Calu3 (cell line): Measurements from ENCODE around the gene DNM2. TPM values are rescaled to one million over a fixed set of nuclear protein-coding genes. Genes with fewer than 3 reads are reported as not detected.

Source experiments
- BruUV-seq: library from RNA; stranded (reverse); fragments of 400-500 nt; replicated peaks from 2 replicates; lab custom pipeline; 2021; lab: Mats Ljungman, UMichigan
- CTCF ChIA-PET: fragments of 300-600 bp; sonication (Branson Sonifier 250); formaldehyde crosslinking; loops from one replicate; lab custom pipeline; 2022; ENCODE audit warnings: antibody characterized with exemption; lab: Charles Lee
- DNase-seq: peaks from one replicate; pipeline ENCODE4 v3.0.0; 2022
- H3K27ac Mint-ChIP-seq: one replicate; pipeline ENCODE4 v1.8.0; 2022; ENCODE audit warnings: mixed read lengths; ENCODE audit not compliant: unreplicated experiment
- H3K27me3 Mint-ChIP-seq: one replicate; pipeline ENCODE4 v1.8.0; 2022; ENCODE audit warnings: mixed read lengths; ENCODE audit not compliant: unreplicated experiment
- H3K36me3 Mint-ChIP-seq: one replicate; pipeline ENCODE4 v1.8.0; 2022; ENCODE audit warnings: mild to moderate bottlenecking, moderate library complexity, mixed read lengths; ENCODE audit not compliant: insufficient read depth, unreplicated experiment
- H3K4me1 Mint-ChIP-seq: one replicate; pipeline ENCODE4 v1.8.0; 2022; ENCODE audit warnings: mild to moderate bottlenecking, low read depth, mixed read lengths; ENCODE audit not compliant: unreplicated experiment
- H3K4me3 Mint-ChIP-seq: one replicate; pipeline ENCODE4 v1.8.0; 2022; ENCODE audit warnings: mild to moderate bottlenecking, low read depth, moderate library complexity, mixed read lengths; ENCODE audit not compliant: unreplicated experiment
- H3K9me3 Mint-ChIP-seq: one replicate; pipeline ENCODE4 v1.8.0; 2022; ENCODE audit warnings: low read depth, mixed read lengths; ENCODE audit not compliant: unreplicated experiment
- intact Hi-C: fragments of 100-400 bp; cut with micrococcal nuclease; formaldehyde crosslinking; loops from one replicate; pipeline ENCODE4 v1.10.0; 2022; ENCODE audit not compliant: unreplicated experiment
- total RNA-seq: library from RNA; stranded (reverse); gene quantifications from 2 replicates; pipeline ENCODE4 v1.2.3, GENCODE V29; 2022
- TF ChIP-seq, protein P1 (sequence below): fragments of 200-600 bp; IDR thresholded peaks from one replicate; pipeline ENCODE4 v1.8.0; 2022; ENCODE audit warnings: antibody characterized with exemption; ENCODE audit not compliant: unreplicated experiment

Gene DNM2
- total RNA-seq, 1 experiment from 2014 or later = 126 TPM

DNA sequence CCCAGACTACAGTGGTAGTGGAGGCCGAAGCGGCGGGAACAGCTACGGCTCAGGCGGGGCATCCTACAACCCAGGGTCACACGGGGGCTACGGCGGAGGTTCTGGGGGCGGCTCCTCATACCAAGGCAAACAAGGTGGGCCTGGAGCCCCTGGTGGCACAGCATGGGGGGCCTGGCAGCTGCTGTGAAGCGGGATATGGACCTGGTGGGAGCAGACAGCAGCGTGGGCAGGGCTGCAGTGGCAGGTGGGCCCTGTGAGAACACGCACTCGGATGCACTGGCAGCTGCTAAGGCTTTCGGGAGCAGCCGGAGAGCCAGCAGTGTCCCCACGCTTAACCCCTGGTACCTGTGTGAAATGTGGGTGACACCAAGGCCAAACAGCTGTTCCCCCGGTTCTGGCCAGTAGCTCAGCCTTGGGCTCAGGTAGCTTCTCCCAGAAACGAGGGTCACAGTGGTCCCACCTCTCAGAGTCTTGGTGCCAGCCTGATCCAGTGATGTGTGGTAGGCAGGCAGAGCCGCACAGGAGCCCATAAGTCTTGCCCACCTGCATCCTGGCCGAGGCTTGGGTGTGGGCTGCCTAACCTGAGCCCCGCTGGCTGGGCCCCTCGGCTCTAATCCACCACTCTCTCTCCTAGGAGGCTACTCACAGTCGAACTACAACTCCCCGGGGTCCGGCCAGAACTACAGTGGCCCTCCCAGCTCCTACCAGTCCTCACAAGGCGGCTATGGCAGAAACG, 29.2 kb upstream of the DNM2 start:
- CTCF ChIA-PET = no interaction called here
- no peak overlapping the region for H3K4me3 Mint-ChIP-seq
- H3K36me3 Mint-ChIP-seq = peaks cover 66% of the 10 kb centered on the region
- no peak for DNase-seq
- intact Hi-C loops = no loop called here
- TF ChIP-seq, protein P1, sequence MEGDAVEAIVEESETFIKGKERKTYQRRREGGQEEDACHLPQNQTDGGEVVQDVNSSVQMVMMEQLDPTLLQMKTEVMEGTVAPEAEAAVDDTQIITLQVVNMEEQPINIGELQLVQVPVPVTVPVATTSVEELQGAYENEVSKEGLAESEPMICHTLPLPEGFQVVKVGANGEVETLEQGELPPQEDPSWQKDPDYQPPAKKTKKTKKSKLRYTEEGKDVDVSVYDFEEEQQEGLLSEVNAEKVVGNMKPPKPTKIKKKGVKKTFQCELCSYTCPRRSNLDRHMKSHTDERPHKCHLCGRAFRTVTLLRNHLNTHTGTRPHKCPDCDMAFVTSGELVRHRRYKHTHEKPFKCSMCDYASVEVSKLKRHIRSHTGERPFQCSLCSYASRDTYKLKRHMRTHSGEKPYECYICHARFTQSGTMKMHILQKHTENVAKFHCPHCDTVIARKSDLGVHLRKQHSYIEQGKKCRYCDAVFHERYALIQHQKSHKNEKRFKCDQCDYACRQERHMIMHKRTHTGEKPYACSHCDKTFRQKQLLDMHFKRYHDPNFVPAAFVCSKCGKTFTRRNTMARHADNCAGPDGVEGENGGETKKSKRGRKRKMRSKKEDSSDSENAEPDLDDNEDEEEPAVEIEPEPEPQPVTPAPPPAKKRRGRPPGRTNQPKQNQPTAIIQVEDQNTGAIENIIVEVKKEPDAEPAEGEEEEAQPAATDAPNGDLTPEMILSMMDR = no peak
- BruUV-seq = no TSS peak
- H3K27ac Mint-ChIP-seq = no peak overlapping the region
- no peaks in the 10 kb centered on the region for H3K9me3 Mint-ChIP-seq
- H3K27me3 Mint-ChIP-seq = no peaks in the 10 kb centered on the region
- no peaks in the 10 kb centered on the region for H3K4me1 Mint-ChIP-seq

DNA sequence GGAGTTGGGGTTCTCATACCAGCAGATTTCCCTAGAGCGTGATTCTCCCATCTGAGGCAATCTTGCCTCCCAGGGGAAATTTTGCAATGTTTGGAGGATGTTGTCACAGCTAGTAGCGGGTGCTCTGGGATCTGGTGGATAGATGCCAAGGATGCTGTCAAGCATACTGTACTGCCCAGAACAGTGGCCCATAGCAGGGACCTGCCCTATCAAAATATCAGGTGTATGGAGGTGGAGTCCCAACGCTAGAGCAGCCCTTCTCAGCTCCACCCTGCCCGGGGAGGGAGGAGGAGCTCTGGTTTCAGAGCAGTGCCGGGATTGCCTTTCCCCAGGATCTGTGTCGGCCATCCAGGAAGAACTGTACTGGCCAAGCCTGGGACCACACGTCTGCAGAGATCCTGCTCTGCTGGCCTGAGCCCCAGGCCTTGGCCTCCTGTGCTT, 27.5 kb upstream of the DNM2 start:
- DNase-seq = no peak
- no peak overlapping the region for H3K4me3 Mint-ChIP-seq
- H3K9me3 Mint-ChIP-seq = no peaks in the 10 kb centered on the region
- TF ChIP-seq, protein P1 = no peak
- intact Hi-C loops = no loop called here
- H3K36me3 Mint-ChIP-seq = peaks cover 71% of the 10 kb centered on the region
- H3K27ac Mint-ChIP-seq = no peak overlapping the region
- no TSS peak for BruUV-seq
- peaks cover 4% of the 10 kb centered on the region for H3K4me1 Mint-ChIP-seq
- no peaks in the 10 kb centered on the region for H3K27me3 Mint-ChIP-seq
- CTCF ChIA-PET = no interaction called here

DNA sequence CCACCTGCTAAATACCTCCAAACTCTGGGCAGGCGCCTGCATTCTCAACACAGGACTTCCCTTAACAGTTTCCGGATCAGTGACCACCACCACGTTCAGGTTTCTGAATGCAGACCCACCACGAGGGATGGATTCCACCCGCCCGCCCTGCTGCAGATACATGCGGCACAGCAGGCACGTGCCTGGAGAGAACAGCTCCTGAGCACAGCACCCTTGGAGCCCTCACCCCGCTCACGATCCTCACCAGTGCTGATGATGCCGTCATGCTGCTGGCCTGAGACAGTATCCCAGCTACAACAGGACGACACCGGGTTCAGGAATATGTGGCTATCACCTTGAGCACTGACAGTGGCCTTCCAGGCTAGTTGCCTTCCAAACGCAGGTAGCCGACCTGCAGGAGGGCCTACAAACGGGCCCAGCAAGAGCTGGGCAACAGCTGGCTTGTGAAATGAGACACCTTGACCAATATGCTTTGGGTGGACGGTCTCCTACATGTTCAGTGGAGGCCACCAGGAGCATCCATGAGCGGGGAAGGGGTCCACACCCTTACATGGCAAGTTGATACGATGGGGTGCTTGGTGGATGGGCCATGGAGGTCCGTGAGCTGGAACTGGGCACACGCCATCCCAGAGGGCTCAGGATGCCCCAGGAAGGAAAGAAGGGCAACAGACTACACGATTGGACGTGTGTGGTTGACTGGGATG, 26.5 kb upstream of the DNM2 start:
- intact Hi-C loops = no loop called here
- Mint-ChIP-seq H3K4me3 (no peak overlapping the region), H3K4me1 (peaks cover 13% of the 10 kb centered on the region), H3K27ac (no peak overlapping the region), H3K36me3 (peaks cover 75% of the 10 kb centered on the region), H3K27me3 (peaks cover 4% of the 10 kb centered on the region), H3K9me3 (no peaks in the 10 kb centered on the region)
- BruUV-seq = no TSS peak
- CTCF ChIA-PET = no interaction called here
- DNase-seq = no peak
- TF ChIP-seq, protein P1 = no peak

DNA sequence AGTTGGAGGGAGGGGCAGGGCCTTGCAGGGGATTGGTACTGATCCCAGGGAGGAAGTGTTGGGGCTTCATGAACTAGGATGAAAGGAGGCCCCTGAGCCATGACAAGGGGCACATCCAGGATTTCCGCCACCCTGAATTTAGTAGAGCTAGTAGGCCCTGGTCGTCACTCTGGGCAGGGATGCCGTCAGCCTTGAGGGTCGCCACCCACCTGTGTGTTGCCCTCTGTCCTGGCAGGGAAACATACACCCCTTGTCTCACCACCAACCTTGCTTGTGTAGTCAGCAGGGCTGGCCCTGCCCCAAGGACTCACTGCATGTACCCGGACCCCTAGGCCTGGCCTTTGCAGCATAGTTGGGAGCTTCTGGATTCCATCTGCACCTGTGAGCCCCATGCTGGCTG, 26.0 kb upstream of the DNM2 start:
- H3K36me3 Mint-ChIP-seq = peaks cover 78% of the 10 kb centered on the region
- DNase-seq = no peak
- no peak overlapping the region for H3K4me3 Mint-ChIP-seq
- peaks cover 15% of the 10 kb centered on the region for H3K4me1 Mint-ChIP-seq
- H3K9me3 Mint-ChIP-seq = no peaks in the 10 kb centered on the region
- CTCF ChIA-PET = no interaction called here
- intact Hi-C loops = no loop called here
- H3K27me3 Mint-ChIP-seq = peaks cover 10% of the 10 kb centered on the region
- TF ChIP-seq, protein P1 = no peak
- no TSS peak for BruUV-seq
- H3K27ac Mint-ChIP-seq = no peak overlapping the region
